ENCODE measurements around the gene CAMKMT. TPM values are rescaled to one million over a fixed set of nuclear protein-coding genes. Genes with fewer than 3 reads are reported as not detected.

The CAMKMT gene
- total and polyA plus RNA-seq, 9 of the 15 experiments (the other 6 are each of a cell fraction or from before 2014, with no cell fraction given) = 1.6 to 15.3 (median 7.4) TPM

DNA sequence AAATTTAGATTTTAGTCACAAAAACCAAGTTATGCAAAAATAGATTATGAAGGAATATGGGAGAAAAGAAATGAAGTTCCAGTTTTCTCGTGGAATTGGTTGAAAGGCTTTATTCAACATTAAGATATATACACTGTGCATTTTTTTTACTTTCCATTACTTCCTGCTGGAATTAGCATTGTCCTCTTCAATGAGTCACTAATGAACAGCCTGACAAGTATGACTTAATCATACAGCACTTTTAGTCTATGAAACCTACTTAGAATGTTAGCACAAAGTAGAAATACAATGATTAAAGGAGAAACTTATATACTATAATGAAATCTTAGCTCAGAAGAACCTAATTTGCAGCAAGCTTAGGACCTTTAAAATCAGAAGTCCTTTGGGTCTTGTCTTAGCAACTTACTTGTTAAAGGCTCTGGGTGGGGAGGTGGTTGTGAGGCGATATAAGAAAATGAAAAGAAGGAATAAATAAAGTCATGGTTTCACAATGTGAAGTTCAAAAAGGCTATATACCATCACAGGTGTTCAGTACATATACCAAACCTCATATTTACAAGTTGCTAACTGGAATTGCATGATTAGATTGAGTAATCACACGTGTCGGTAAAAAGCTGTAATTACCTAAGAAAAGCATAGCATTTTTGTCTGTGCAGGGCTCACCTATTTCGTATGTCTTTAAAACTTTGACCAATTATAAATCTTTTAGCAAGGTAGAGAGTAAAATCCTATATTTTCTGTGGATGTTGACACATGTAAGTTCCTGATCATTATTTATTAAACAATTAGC, 236.8 kb downstream of the CAMKMT start:
- no peak for ATAC-seq
- no peaks in the 10 kb centered on the region for H3K27me3 ChIP-seq (ENCODE audit: control insufficient read depth in 2 of 2, insufficient read depth in 2 of 2, low read length in 2 of 2)
- no peaks in the 10 kb centered on the region for H3K36me3 ChIP-seq (ENCODE audit: control insufficient read depth, insufficient read depth, low read length)
- H3K9me3 ChIP-seq (replicated peaks; ENCODE audit: control insufficient read depth, insufficient read depth, low read depth, low read length) = no peaks in the 10 kb centered on the region
- intact Hi-C loops (cut with micrococcal nuclease) = no loop called here
- WGBS (ENCODE audit: insufficient coverage, low coverage, missing lambda C conversion rate) = 12% methylated on average over 5 of the region's 5 CpGs
- FAIRE-seq = no peak
- no peak overlapping the region for H3K4me3 ChIP-seq
- H2AFZ ChIP-seq (ENCODE audit: low read depth, low read length) = no peak overlapping the region
- H3K9ac ChIP-seq (ENCODE audit: insufficient read depth in 1 of 2, low read depth in 2 of 2, low read length in 2 of 2) = no peak overlapping the region
- BruUV-seq (replicated peaks) = no TSS peak
- H3K79me2 ChIP-seq (ENCODE audit: control insufficient read depth, insufficient read depth, low read length) = no peaks in the 10 kb centered on the region
- in situ Hi-C loops (cut with MboI) = no loop called here
- no peak overlapping the region for H3K4me2 ChIP-seq (ENCODE audit: insufficient read depth, low read length)
- no peak for DNase-seq (ENCODE audit: extremely low read depth in 1 of 4, low spot score in 3 of 4)
- no peak overlapping the region for H3K27ac ChIP-seq (ENCODE audit: extremely low read depth, low read depth, low read length)
- no peaks in the 10 kb centered on the region for H3K4me1 ChIP-seq (replicated peaks in 1 of 2; ENCODE audit: control insufficient read depth in 2 of 2, insufficient read depth in 2 of 2, low read length in 2 of 2)
- H4K20me1 ChIP-seq (replicated peaks; ENCODE audit: control insufficient read depth, insufficient read depth, low read length) = no peaks in the 10 kb centered on the region
- ChIA-PET POLR2A (no interaction called here), CTCF (ENCODE audit: low intra/inter-chr PET ratio) (interaction anchor here (0.6 kb wide), 1 partner anchor 84 kb away, joined by 5 read pairs; no protein-coding TSS in a partner anchor)
- H3K9me1 ChIP-seq (ENCODE audit: control insufficient read depth, insufficient read depth, low read length) = no peaks in the 10 kb centered on the region
- TF ChIP-seq ZNF696 (CRISPR knock-in tag; conservative IDR thresholded peaks at IDR 0.05) (no peak), EP400 (IDR thresholded peaks at IDR 0.05) (no peak)
- TF ChIP-seq, protein P1, sequence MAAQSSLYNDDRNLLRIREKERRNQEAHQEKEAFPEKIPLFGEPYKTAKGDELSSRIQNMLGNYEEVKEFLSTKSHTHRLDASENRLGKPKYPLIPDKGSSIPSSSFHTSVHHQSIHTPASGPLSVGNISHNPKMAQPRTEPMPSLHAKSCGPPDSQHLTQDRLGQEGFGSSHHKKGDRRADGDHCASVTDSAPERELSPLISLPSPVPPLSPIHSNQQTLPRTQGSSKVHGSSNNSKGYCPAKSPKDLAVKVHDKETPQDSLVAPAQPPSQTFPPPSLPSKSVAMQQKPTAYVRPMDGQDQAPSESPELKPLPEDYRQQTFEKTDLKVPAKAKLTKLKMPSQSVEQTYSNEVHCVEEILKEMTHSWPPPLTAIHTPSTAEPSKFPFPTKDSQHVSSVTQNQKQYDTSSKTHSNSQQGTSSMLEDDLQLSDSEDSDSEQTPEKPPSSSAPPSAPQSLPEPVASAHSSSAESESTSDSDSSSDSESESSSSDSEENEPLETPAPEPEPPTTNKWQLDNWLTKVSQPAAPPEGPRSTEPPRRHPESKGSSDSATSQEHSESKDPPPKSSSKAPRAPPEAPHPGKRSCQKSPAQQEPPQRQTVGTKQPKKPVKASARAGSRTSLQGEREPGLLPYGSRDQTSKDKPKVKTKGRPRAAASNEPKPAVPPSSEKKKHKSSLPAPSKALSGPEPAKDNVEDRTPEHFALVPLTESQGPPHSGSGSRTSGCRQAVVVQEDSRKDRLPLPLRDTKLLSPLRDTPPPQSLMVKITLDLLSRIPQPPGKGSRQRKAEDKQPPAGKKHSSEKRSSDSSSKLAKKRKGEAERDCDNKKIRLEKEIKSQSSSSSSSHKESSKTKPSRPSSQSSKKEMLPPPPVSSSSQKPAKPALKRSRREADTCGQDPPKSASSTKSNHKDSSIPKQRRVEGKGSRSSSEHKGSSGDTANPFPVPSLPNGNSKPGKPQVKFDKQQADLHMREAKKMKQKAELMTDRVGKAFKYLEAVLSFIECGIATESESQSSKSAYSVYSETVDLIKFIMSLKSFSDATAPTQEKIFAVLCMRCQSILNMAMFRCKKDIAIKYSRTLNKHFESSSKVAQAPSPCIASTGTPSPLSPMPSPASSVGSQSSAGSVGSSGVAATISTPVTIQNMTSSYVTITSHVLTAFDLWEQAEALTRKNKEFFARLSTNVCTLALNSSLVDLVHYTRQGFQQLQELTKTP (IDR thresholded peaks at IDR 0.05; ENCODE audit: low read depth in 1 of 2, partially characterized antibody in 2 of 2) = no peak
- TF ChIP-seq, protein P2, sequence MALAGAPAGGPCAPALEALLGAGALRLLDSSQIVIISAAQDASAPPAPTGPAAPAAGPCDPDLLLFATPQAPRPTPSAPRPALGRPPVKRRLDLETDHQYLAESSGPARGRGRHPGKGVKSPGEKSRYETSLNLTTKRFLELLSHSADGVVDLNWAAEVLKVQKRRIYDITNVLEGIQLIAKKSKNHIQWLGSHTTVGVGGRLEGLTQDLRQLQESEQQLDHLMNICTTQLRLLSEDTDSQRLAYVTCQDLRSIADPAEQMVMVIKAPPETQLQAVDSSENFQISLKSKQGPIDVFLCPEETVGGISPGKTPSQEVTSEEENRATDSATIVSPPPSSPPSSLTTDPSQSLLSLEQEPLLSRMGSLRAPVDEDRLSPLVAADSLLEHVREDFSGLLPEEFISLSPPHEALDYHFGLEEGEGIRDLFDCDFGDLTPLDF (CRISPR knock-in tag; IDR thresholded peaks at IDR 0.05) = no peak
